Esophagus squamous epithelium (tissue), 4 donors: ENCODE data around the gene SCARF1.

ENCODE experiments used
- CTCF ChIP-seq, 6 experiments: fragments of 450-650 bp in 4 of 6; fragments of 200-600 bp in 2 of 6; sonication (generic) in 2 of 6; IDR thresholded peaks; one replicate each; pipeline ENCODE4 v1.5.1; 2016 to 2019; ENCODE audit warnings: antibody characterized with exemption in 6 of 6, mild to moderate bottlenecking in 4 of 6, moderate library complexity in 4 of 6
- POLR2A ChIP-seq, 4 donors: fragments of 450-650 bp; IDR thresholded peaks; one replicate each; pipeline ENCODE4 v1.6.1; 2017; ENCODE audit warnings: antibody characterized with exemption in 4 of 4, mild to moderate bottlenecking in 4 of 4, moderate library complexity in 3 of 4

- TF ChIP-seq CTCF (IDR thresholded peaks at IDR 0.05) = no peak
- no peak for TF ChIP-seq POLR2A (IDR thresholded peaks at IDR 0.05)
These were observed 61.4 kb downstream of the SCARF1 start for GRCh38 chr17:1584167-1584566.
